HCT116 (cell line): ENCODE results near the gene YIPF1. TPM values are rescaled to one million over a fixed set of nuclear protein-coding genes. Genes with fewer than 3 reads are reported as not detected.

ENCODE experiments used
- ATAC-seq: fragments of 200-7000 bp; cut with Tn5 transposase; 2 replicates; pipeline ENCODE4 v1.9.1; 2020; ENCODE audit warnings: mild to moderate bottlenecking, moderate library complexity
- BruUV-seq: library from RNA; stranded (reverse); fragments of 400-500 nt; replicated peaks from 2 replicates; lab custom pipeline; 2021; lab: Mats Ljungman, UMichigan
- CTCF ChIA-PET: fragments of 300-600 bp; sonication (Branson Sonifier 250); formaldehyde crosslinking; loops from one replicate; lab custom pipeline; 2021; ENCODE audit warnings: antibody characterized with exemption; lab: Charles Lee
- POLR2A ChIA-PET: fragments of 300-600, 350-600 bp; sonication (Branson Sonifier 250); formaldehyde crosslinking; loops from one replicate; lab custom pipeline; 2021; ENCODE audit warnings: antibody characterized with exemption; lab: Charles Lee
- RAD21 ChIA-PET, 2 experiments: fragments of 300-600 bp; sonication (Branson Sonifier 250); formaldehyde crosslinking; loops; one replicate each; lab custom pipeline; 2023; ENCODE audit warnings: low total read pairs in 2 of 2; ENCODE audit not compliant: uncharacterized antibody in 2 of 2, unreplicated experiment in 2 of 2, low non-redundant PET in 1 of 2; lab: Charles Lee
- DNase-seq: peaks from one replicate; pipeline ENCODE4 v3.0.0-alpha.2; 2010; ENCODE audit warnings: low read depth, low spot score
- H2AFZ ChIP-seq: fragments of 200-600 bp; shearing (Covaris generic), sonication (generic); 2 replicates; pipeline ENCODE4 v1.6.1; 2017; ENCODE audit warnings: low read depth, mixed run types, mixed read lengths, antibody characterized with exemption, low read length; ENCODE audit not compliant: poor library complexity, severe bottlenecking
- H3K27ac ChIP-seq: 2 replicates; pipeline ENCODE4 v1.5.1; 2012; ENCODE audit warnings: low read depth, low read length
- H3K27me3 ChIP-seq: fragments of 200-600 bp; sonication (generic); 2 replicates; pipeline ENCODE4 v1.6.1; 2016; ENCODE audit warnings: mixed run types, low read length, mixed read lengths; ENCODE audit not compliant: insufficient read depth
- H3K36me3 ChIP-seq, 2 experiments: fragments of 200-500 bp in 1 of 2; fragments of 200-600 bp in 1 of 2; sonication (Bioruptor generic) in 1 of 2; sonication (generic) in 1 of 2; 2 replicates each; pipeline versions ENCODE4 v1.5.1 to v1.6.1; 2014 to 2016; ENCODE audit warnings: low read length in 2 of 2, inconsistent platforms in 1 of 2, mixed read lengths in 1 of 2, mixed run types in 1 of 2; ENCODE audit not compliant: insufficient read depth in 2 of 2, control insufficient read depth in 1 of 2
- H3K4me1 ChIP-seq, 2 experiments: fragments of 200-600 bp in 1 of 2; sonication (generic) in 1 of 2; 2 replicates each; pipeline versions ENCODE4 v1.5.1 to v1.6.1; 2012 to 2017; ENCODE audit warnings: low read length in 2 of 2, inconsistent platforms in 1 of 2, mild to moderate bottlenecking in 1 of 2, mixed read lengths in 1 of 2, mixed run types in 1 of 2, moderate library complexity in 1 of 2; ENCODE audit not compliant: insufficient read depth in 2 of 2, control insufficient read depth in 1 of 2
- H3K4me2 ChIP-seq: fragments of 200-600 bp; sonication (generic); 2 replicates; pipeline ENCODE4 v1.6.1; 2017; ENCODE audit warnings: mixed run types, low read length, mixed read lengths
- H3K4me3 ChIP-seq, 2 experiments: fragments of 200-600 bp in 1 of 2; sonication (generic) in 1 of 2; replicated peaks in 1 of 2; 2 replicates each; pipeline ENCODE4 v1.5.1; 2011 to 2016; ENCODE audit warnings: low read length in 2 of 2, control low read depth in 1 of 2, low read depth in 1 of 2, mild to moderate bottlenecking in 1 of 2, mixed read lengths in 1 of 2, mixed run types in 1 of 2
- H3K79me2 ChIP-seq: fragments of 200-600 bp; sonication (generic); 2 replicates; pipeline ENCODE4 v1.6.1; 2017; ENCODE audit warnings: mild to moderate bottlenecking, mixed run types, low read length, moderate library complexity, mixed read lengths; ENCODE audit not compliant: insufficient read depth
- H3K9ac ChIP-seq: fragments of 200-600 bp; sonication (generic); 2 replicates; pipeline ENCODE4 v1.6.1; 2016; ENCODE audit warnings: low read length, mixed read lengths
- H3K9me2 ChIP-seq: fragments of 200-600 bp; sonication (generic), shearing (Covaris generic); 2 replicates; pipeline ENCODE4 v1.6.1; 2017; ENCODE audit warnings: mixed run types, mild to moderate bottlenecking, moderate library complexity; ENCODE audit not compliant: insufficient read depth
- H3K9me3 ChIP-seq, 2 experiments: fragments of 200-500 bp in 1 of 2; fragments of 200-600 bp in 1 of 2; sonication (Bioruptor generic) in 1 of 2; sonication (generic) in 1 of 2; 2 replicates each; pipeline ENCODE4 v1.6.1; 2014 to 2017; ENCODE audit warnings: low read length in 2 of 2, mixed read lengths in 2 of 2, inconsistent platforms in 1 of 2, low read depth in 1 of 2, mild to moderate bottlenecking in 1 of 2, mixed run types in 1 of 2, moderate library complexity in 1 of 2; ENCODE audit not compliant: control insufficient read depth in 1 of 2, insufficient read depth in 1 of 2
- H4K20me1 ChIP-seq: fragments of 200-600 bp; sonication (generic), shearing (Covaris generic); 2 replicates; pipeline ENCODE4 v1.6.1; 2017; ENCODE audit warnings: mixed run types, mild to moderate bottlenecking, moderate library complexity; ENCODE audit not compliant: insufficient read depth
- CBX3 ChIP-seq: IDR thresholded peaks from 2 replicates; pipeline ENCODE4 v1.6.1; 2012; ENCODE audit warnings: low read depth
- CEBPB ChIP-seq: IDR thresholded peaks from 2 replicates; pipeline ENCODE4 v1.6.1; 2012; ENCODE audit warnings: low read depth
- JUND ChIP-seq: IDR thresholded peaks from 2 replicates; pipeline ENCODE4 v1.6.1; 2012
- POLR2AphosphoS5 ChIP-seq: IDR thresholded peaks from 2 replicates; pipeline ENCODE4 v1.6.1; 2011; ENCODE audit warnings: mild to moderate bottlenecking, low read depth, low read length, moderate library complexity
- SP1 ChIP-seq: IDR thresholded peaks from 2 replicates; pipeline ENCODE4 v1.6.1; 2012; ENCODE audit warnings: low read depth
- SRF ChIP-seq: IDR thresholded peaks from 2 replicates; pipeline ENCODE4 v1.6.1; 2012; ENCODE audit warnings: low read depth
- TCF7L2 ChIP-seq: IDR thresholded peaks from 2 replicates; pipeline ENCODE4 v1.7.0; 2011; ENCODE audit warnings: borderline replicate concordance, inconsistent platforms; ENCODE audit not compliant: insufficient read depth, insufficient read length; ENCODE audit errors: extremely low read depth
- ZFX ChIP-seq: fragments of 450-650 bp; IDR thresholded peaks from 2 replicates; pipeline ENCODE4 v1.6.1; 2017
- ZNF274 ChIP-seq: fragments of 200-500 bp; sonication (Bioruptor generic); IDR thresholded peaks from 2 replicates; pipeline ENCODE4 v1.6.1; 2014; ENCODE audit warnings: mild to moderate bottlenecking, low read depth, low read length, inconsistent platforms
- intact Hi-C: fragments of 100-400 bp; cut with micrococcal nuclease; formaldehyde crosslinking; loops from 2 replicates; pipeline ENCODE4 v1.10.0; 2022
- total RNA-seq: library from RNA; stranded (reverse); gene quantifications from one replicate; pipeline ENCODE4 v1.2.1, GENCODE V29; 2021; ENCODE audit not compliant: unreplicated experiment

YIPF1 gene
- total RNA-seq, 1 experiment from 2014 or later = 16.4 TPM

DNA sequence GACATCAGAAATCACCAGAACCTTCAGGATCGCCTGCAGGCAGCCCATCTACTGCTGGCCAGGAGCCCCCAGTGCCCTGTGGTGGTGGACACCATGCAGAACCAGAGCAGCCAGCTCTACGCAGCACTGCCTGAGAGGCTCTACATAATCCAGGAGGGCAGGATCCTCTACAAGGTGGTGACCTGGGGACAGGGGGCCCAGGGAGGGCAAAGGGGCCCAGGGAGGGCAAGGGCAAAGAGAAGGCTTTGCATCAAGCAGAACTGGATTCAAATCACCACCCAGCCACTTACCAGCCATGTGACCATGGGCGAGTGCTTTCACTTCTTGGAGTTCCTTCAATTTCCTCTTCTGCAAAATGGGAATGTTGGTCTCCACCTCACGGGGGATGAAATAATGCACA, 16.5 kb upstream of the YIPF1 start:
- H3K4me2 ChIP-seq = no peak overlapping the region

DNA sequence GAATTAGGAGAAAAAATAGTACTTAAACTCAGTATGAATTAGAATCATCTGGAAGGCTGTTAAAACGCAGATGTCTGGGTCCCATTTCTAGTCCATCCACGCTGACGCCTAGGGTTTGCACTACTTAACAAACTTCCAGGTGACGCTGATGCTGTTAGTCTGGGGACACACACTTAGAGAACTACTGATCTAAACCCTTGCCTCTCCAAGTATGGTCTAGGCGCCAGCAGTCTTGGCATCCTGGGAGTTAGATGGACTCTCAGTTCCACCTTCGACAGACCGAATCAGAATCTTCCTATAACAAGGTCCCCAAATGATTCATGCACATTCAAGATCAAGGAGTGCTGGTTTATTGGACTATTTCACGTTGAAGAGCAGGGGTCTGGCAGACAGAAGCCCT, 15.9 kb upstream of the YIPF1 start:
- POLR2A ChIA-PET = no interaction called here
- no peak overlapping the region for H3K4me2 ChIP-seq
- RAD21 ChIA-PET = no interaction called here
- H3K27ac ChIP-seq = no peak overlapping the region
- CTCF ChIA-PET = no interaction called here
- no peaks in the 10 kb centered on the region for H3K27me3 ChIP-seq
- intact Hi-C loops = no loop called here
- BruUV-seq = no TSS peak
- H3K9me2 ChIP-seq = no peaks in the 10 kb centered on the region
- no peaks in the 10 kb centered on the region for H3K79me2 ChIP-seq
- H3K4me3 ChIP-seq = no peak overlapping the region
- H3K9me3 ChIP-seq = no peaks in the 10 kb centered on the region
- H2AFZ ChIP-seq = no peak overlapping the region
- ATAC-seq = no peak
- H3K9ac ChIP-seq = no peak overlapping the region
- H4K20me1 ChIP-seq = no peaks in the 10 kb centered on the region
- no peaks in the 10 kb centered on the region for H3K36me3 ChIP-seq
- H3K4me1 ChIP-seq = peaks cover 0 to 4% of the 10 kb centered on the region in 2 experiments; a peak in 1 of 4 replicates
- DNase-seq = no peak
- TF ChIP-seq TCF7L2 (no peak), JUND (no peak), CEBPB (no peak), POLR2AphosphoS5 (no peak), ZFX (no peak), CBX3 (no peak), SRF (no peak), SP1 (no peak)
- TF ChIP-seq, all 23 proteins: peak for 0

More for the DNA sequence above, 16.5 kb upstream of the YIPF1 start:
- intact Hi-C loops = no loop called here
- H2AFZ ChIP-seq = no peak overlapping the region
- ChIA-PET RAD21 (no interaction called here), CTCF (no interaction called here), POLR2A (no interaction called here)
- peaks cover 0 to 4% of the 10 kb centered on the region in 2 experiments; a peak in 1 of 4 replicates for H3K4me1 ChIP-seq
- DNase-seq (no peak), ATAC-seq (no peak)
- no peak overlapping the region for H3K9ac ChIP-seq
- TF ChIP-seq ZFX (no peak), POLR2AphosphoS5 (no peak), ZNF274 (no peak)
- H3K9me2 ChIP-seq = no peaks in the 10 kb centered on the region
- H3K4me3 ChIP-seq = no peak overlapping the region
- H4K20me1 ChIP-seq = no peaks in the 10 kb centered on the region
- no TSS peak for BruUV-seq
- H3K27me3 ChIP-seq = no peaks in the 10 kb centered on the region
- no peaks in the 10 kb centered on the region for H3K36me3 ChIP-seq
- H3K27ac ChIP-seq = no peak overlapping the region
- no peaks in the 10 kb centered on the region for H3K79me2 ChIP-seq
- no peaks in the 10 kb centered on the region for H3K9me3 ChIP-seq
